DOHH2 (cell line): Measurements from ENCODE around the gene SETDB1.

Source experiments
- EZH2phosphoT487 ChIP-seq: fragments of 200-600 bp; sonication (generic); IDR thresholded peaks from 2 replicates; pipeline ENCODE4 v1.6.1; 2017; ENCODE audit warnings: borderline replicate concordance, mild to moderate bottlenecking, antibody characterized with exemption, low read length, moderate library complexity, mixed read lengths
- TF ChIP-seq, protein P1 (sequence below): fragments of 200-600 bp; sonication (generic); IDR thresholded peaks from one replicate; pipeline ENCODE4 v1.5.1; 2014; ENCODE audit warnings: antibody characterized with exemption, mild to moderate bottlenecking, low read depth, low read length; ENCODE audit not compliant: poor library complexity, severe bottlenecking

DNA sequence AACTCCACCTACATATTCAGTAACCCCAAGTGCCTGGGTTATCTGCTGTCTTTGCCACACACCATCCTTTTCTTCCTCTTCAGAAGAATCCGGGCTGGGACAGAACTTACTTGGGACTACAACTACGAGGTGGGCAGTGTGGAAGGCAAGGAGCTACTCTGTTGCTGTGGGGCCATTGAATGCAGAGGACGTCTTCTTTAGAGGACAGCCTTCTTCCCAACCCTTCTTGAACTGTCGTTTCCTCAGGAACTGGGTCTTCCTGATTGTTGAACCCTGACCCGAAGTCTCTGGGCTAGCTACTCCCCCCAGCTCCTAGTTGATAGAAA lies 38.0 kb downstream of the SETDB1 start:
- TF ChIP-seq, protein P1, sequence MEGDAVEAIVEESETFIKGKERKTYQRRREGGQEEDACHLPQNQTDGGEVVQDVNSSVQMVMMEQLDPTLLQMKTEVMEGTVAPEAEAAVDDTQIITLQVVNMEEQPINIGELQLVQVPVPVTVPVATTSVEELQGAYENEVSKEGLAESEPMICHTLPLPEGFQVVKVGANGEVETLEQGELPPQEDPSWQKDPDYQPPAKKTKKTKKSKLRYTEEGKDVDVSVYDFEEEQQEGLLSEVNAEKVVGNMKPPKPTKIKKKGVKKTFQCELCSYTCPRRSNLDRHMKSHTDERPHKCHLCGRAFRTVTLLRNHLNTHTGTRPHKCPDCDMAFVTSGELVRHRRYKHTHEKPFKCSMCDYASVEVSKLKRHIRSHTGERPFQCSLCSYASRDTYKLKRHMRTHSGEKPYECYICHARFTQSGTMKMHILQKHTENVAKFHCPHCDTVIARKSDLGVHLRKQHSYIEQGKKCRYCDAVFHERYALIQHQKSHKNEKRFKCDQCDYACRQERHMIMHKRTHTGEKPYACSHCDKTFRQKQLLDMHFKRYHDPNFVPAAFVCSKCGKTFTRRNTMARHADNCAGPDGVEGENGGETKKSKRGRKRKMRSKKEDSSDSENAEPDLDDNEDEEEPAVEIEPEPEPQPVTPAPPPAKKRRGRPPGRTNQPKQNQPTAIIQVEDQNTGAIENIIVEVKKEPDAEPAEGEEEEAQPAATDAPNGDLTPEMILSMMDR, result no peak
- TF ChIP-seq EZH2phosphoT487, result no peak
